Prostate gland (tissue), 2 donors: ENCODE data around the gene C10orf90. TPM values are rescaled to one million over a fixed set of nuclear protein-coding genes. Genes with fewer than 3 reads are reported as not detected.
"Not testable (repeated sequence)": the region's sequence is repeated elsewhere in the genome, so short reads cannot be mapped to it uniquely, and the experiment has no call there.

Experiments
- DNase-seq: peaks from one replicate; pipeline ENCODE4 v3.0.0-alpha.2; 2019; ENCODE audit warnings: low spot score
- H3K27ac ChIP-seq, 2 donors: fragments of 200-600 bp; sonication (generic); 2 replicates each; pipeline ENCODE4 v1.5.1; 2017 to 2019
- H3K27me3 ChIP-seq: fragments of 200-600 bp; sonication (generic); replicated peaks from 2 replicates; pipeline ENCODE4 v1.5.1; 2019; ENCODE audit not compliant: insufficient read depth
- H3K36me3 ChIP-seq, 2 donors: fragments of 200-600 bp; sonication (generic); 1 replicate in 1 of 2; 2 replicates in 1 of 2; pipeline versions ENCODE4 v1.5.1 to v1.8.1; 2017 to 2019
- H3K4me1 ChIP-seq: fragments of 200-600 bp; sonication (generic); replicated peaks from 2 replicates; pipeline ENCODE4 v1.5.1; 2019
- H3K4me3 ChIP-seq, 2 donors: fragments of 200-600 bp; sonication (generic); 2 replicates each; pipeline ENCODE4 v1.5.1; 2017 to 2019
- H3K9me3 ChIP-seq: fragments of 200-600 bp; sonication (generic); 2 replicates; pipeline ENCODE4 v1.5.1; 2017
- POLR2A ChIP-seq: fragments of 450-650 bp; IDR thresholded peaks from one replicate; pipeline ENCODE4 v1.6.1; 2016; ENCODE audit warnings: antibody characterized with exemption, mild to moderate bottlenecking
- POLR2AphosphoS5 ChIP-seq: sonication (generic); formaldehyde crosslinking; IDR thresholded peaks from one replicate; pipeline ENCODE4 v1.6.1; 2017; ENCODE audit warnings: antibody characterized with exemption
- WGBS: methylation state at CpG from one replicate; pipeline ENCODE4 v1.1.5; 2018; 5-methylcytosine and 5-hydroxymethylcytosine counted together
- intact Hi-C: fragments of 100-400 bp; cut with DNase I; formaldehyde crosslinking; loops from one replicate; pipeline ENCODE4 v1.14.2; 2022
- total RNA-seq, 2 donors: library from RNA; depleted of rRNA; stranded (reverse); fragments of >200 nt; gene quantifications; one replicate each; pipeline ENCODE4 v1.1.0, GENCODE V29; 2016
- TF ChIP-seq, protein P1 (sequence below), 4 experiments: fragments of 200-600 bp in 2 of 4; fragments of 450-650 bp in 2 of 4; sonication (generic) in 2 of 4; IDR thresholded peaks; 1 replicate in 3 of 4; 2 replicates in 1 of 4; pipeline ENCODE4 v1.5.1; 2016 to 2019; ENCODE audit warnings: antibody characterized with exemption in 4 of 4, mild to moderate bottlenecking in 2 of 4, moderate library complexity in 2 of 4

Gene C10orf90
- total RNA-seq, 2 donors from 2014 or later, result 0.45 TPM; not detected in 1

DNA sequence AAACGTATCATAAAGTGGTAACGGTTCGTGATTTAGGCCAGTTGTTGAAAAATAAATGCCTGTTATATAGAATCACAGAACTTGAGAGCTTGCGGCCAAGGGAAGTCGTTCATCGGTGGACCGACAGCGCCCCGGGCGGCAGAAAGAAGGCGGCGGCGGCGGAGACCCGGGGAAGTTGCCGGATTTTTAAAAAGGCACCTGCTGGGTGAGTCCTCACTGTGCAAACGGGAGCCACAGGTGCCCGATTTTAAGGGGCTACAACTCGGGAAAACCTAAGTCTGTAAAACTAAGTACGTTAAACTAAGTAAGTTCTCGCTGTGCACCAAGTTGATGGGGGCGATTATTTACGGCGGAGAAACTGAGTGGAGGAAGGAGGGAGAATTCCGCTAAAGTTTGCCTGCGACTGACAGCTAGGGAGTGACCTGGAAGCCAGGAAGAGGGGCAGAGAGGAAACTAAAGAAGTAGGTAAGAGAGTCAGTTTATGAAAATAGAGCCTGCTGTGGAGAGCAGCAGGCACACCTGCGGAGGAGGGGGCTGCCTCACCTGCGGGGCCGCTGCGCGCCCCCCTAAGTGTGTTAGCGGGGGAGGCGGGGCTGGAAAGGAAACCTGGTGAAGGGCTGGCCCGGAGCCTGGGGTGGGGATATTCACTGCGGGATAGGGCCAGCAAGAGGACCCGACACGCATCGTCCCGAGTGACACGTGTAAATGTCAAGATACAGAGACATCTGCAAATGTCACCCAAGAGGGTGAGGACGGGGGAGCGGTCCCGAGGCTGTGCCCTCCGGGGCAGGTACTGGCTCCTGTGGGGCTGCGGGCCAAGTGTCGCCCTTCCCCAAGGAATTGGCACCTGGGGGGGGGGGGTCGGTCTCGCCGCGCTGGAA lies 283.2 kb downstream of the C10orf90 start:
- DNase-seq, result peak; percentile 58
- no peaks in the 10 kb centered on the region for H3K9me3 ChIP-seq
- no peak overlapping the region for H3K27ac ChIP-seq
- H3K4me1 ChIP-seq, result no peaks in the 10 kb centered on the region
- 1% methylated on average over 50 of the region's 50 CpGs for WGBS
- H3K4me3 ChIP-seq, result peak overlapping the region; percentile 33 to 41
- no peak for TF ChIP-seq POLR2AphosphoS5
- no peak for TF ChIP-seq POLR2A
- TF ChIP-seq, protein P1, sequence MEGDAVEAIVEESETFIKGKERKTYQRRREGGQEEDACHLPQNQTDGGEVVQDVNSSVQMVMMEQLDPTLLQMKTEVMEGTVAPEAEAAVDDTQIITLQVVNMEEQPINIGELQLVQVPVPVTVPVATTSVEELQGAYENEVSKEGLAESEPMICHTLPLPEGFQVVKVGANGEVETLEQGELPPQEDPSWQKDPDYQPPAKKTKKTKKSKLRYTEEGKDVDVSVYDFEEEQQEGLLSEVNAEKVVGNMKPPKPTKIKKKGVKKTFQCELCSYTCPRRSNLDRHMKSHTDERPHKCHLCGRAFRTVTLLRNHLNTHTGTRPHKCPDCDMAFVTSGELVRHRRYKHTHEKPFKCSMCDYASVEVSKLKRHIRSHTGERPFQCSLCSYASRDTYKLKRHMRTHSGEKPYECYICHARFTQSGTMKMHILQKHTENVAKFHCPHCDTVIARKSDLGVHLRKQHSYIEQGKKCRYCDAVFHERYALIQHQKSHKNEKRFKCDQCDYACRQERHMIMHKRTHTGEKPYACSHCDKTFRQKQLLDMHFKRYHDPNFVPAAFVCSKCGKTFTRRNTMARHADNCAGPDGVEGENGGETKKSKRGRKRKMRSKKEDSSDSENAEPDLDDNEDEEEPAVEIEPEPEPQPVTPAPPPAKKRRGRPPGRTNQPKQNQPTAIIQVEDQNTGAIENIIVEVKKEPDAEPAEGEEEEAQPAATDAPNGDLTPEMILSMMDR (IDR thresholded peaks at IDR 0.05), result peak; percentile 33 to 77 (median 64)
- H3K27me3 ChIP-seq, result no peaks in the 10 kb centered on the region
- intact Hi-C loops, result loop anchor here (5.0 kb wide), 1 partner anchor 405 kb away; no protein-coding TSS in a partner anchor
- no peaks in the 10 kb centered on the region for H3K36me3 ChIP-seq

DNA sequence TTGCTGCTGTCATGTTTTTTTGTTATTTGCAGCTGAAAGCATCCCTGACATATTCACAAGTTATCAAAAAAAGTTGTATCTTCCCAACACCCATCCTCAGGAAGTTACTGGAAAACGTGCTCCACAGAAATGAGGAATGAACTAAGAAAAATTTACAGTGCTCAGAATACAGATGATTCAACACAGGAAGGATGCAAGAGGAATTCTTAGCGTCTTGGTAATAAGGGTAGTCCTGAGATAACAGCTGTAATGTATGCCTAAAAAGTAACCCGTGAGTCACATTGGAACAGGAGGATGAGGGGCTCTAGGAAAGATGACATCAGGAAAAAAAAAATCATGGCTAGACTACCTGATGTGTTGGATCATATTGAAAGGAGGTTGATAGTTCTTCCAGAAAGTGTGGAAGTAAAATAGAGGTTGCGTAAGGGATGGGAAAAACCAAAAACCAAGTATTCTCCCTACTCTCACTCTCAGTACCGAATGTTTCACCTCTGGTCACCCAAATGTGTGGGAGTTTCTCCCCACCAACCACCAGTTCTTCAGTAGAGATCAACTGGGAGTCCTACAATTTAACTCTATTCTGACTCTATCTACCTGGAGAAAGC lies 286.1 kb downstream of the C10orf90 start:
- no peak for DNase-seq
- TF ChIP-seq POLR2AphosphoS5 (no peak), POLR2A (no peak)
- TF ChIP-seq, protein P1 (IDR thresholded peaks at IDR 0.05), result no peak
- H3K27me3 ChIP-seq, result no peaks in the 10 kb centered on the region
- H3K36me3 ChIP-seq, result no peaks in the 10 kb centered on the region
- no peaks in the 10 kb centered on the region for H3K4me1 ChIP-seq
- H3K4me3 ChIP-seq, result no peak overlapping the region
- no peaks in the 10 kb centered on the region for H3K9me3 ChIP-seq
- intact Hi-C loops, result no loop called here
- WGBS, result 83% methylated on average over 5 of the region's 5 CpGs
- H3K27ac ChIP-seq, result no peak overlapping the region

DNA sequence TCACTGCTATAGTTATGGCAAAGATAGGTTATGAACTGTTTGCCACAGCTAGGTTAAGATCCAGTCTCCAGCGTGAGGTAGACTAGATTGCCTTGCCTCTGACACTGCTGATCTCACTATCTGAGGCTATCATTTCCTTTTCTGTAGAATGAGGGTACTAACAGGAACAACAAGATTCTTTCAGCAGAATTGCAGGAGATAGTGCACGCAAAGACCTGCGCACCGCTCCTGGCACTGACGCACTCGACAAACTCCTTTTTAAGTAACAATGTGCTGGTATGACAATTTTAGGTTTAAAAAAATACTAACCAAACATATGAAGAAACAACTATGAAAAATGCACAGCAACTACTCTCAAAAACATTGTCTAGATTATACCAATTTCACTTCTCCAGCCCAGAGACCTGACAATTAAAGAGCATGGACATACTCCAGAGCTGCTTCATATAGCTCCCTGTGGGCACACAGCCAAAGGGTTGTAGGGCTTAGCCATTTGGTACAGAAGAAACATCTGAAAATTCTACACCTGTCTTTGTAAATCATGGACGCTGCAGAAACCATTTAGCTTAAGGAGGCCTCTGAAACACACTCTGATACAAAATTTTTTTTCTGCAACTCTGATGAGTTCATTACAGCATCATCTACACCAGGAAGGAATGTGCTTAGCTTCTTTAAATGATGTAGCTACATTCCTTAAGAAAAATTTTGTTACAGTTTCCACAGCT lies 290.0 kb downstream of the C10orf90 start:
- WGBS, result 60% methylated on average over 7 of the region's 7 CpGs
- Histone ChIP-seq H3K4me1 (no peaks in the 10 kb centered on the region), H3K9me3 (no peaks in the 10 kb centered on the region), H3K27ac (no peak overlapping the region), H3K27me3 (no peaks in the 10 kb centered on the region), H3K4me3 (no peak overlapping the region), H3K36me3 (no peaks in the 10 kb centered on the region)
- no peak for DNase-seq
- TF ChIP-seq, protein P1 (IDR thresholded peaks at IDR 0.05), result no peak
- TF ChIP-seq POLR2A (no peak), POLR2AphosphoS5 (no peak)
- intact Hi-C loops, result no loop called here

DNA sequence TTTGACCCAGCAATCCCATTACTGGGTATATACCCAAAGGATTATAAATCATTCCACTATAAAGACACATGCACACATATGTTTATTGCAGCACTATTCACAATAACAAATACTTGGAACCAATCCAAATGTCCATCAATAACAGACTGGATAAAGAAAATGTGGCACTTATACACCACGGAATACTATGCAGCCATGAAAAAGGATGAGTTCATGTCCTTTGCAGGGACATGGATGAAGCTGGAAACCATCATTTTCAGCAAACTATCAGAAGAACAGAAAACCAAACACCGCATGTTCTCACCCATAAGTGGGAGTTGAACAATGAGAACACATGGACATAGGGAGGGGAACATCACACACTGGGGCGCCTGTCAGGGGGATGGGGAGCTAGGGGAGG lies 291.3 kb downstream of the C10orf90 start:
- intact Hi-C loops, H3K27ac ChIP-seq, H3K4me1 ChIP-seq, H3K4me3 ChIP-seq, DNase-seq, H3K27me3 ChIP-seq, H3K9me3 ChIP-seq, H3K36me3 ChIP-seq: not testable (repeated sequence)
- 78% methylated on average over 3 of the region's 3 CpGs for WGBS

DNA sequence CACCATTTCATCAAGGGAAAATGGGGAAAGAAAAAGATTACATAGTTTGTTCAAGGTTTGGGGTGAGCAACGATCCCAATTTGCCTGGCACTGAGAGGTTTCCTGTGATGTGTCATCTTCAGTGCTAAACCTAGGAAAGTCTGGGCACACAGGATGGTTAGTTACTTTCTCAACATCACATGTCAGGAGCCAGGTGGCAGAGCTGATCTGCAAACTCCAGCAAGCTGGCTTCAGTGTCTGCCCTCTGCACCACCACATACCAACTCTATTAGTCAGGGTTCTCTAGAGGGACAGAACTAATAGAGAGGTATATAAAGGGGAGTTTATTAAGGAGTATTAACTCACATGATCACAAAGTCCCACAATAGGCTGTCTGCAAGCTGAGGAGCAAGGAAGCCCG lies 293.5 kb downstream of the C10orf90 start:
- Histone ChIP-seq H3K27ac (no peak overlapping the region), H3K36me3 (no peaks in the 10 kb centered on the region), H3K4me3 (no peak overlapping the region), H3K27me3 (no peaks in the 10 kb centered on the region), H3K9me3 (no peaks in the 10 kb centered on the region), H3K4me1 (no peaks in the 10 kb centered on the region)
- TF ChIP-seq POLR2A, result no peak
- no peak for TF ChIP-seq POLR2AphosphoS5
- TF ChIP-seq, protein P1 (IDR thresholded peaks at IDR 0.05), result no peak
- 70% methylated on average over 2 of the region's 2 CpGs for WGBS
- intact Hi-C loops, result no loop called here
- no peak for DNase-seq
